Neural progenitor cell (in vitro differentiated cells): ENCODE data around the gene NFATC1.

ENCODE experiments used
- CTCF ChIP-seq: fragments of 200-600 bp; sonication (generic); IDR thresholded peaks from 2 replicates; pipeline ENCODE4 v1.5.1; 2017; ENCODE audit warnings: antibody characterized with exemption, mild to moderate bottlenecking
- EZH2phosphoT487 ChIP-seq: fragments of 200-600 bp; sonication (generic); IDR thresholded peaks from 2 replicates; pipeline ENCODE4 v1.6.1; 2017; ENCODE audit warnings: antibody characterized with exemption

- no peak for TF ChIP-seq CTCF
- no peak for TF ChIP-seq EZH2phosphoT487
Observed at GRCh38 chr18:79372991-79373390, 22.7 kb upstream of the NFATC1 start.
